Lung (tissue), 16 donors: ENCODE data around the gene C12orf60. TPM values are rescaled to one million over a fixed set of nuclear protein-coding genes. Genes with fewer than 3 reads are reported as not detected.
"Not testable (repeated sequence)": the region's sequence is repeated elsewhere in the genome, so short reads cannot be mapped to it uniquely, and the experiment has no call there.

Experiments
- ATAC-seq: fragments of 200-7000 bp; cut with Tn5 transposase; one replicate; pipeline ENCODE4 v1.9.1; 2020; ENCODE audit warnings: moderate number of reproducible peaks; ENCODE audit not compliant: insufficient read depth, low FRiP score
- DNase-seq, 3 donors: peaks; one replicate each; pipeline ENCODE4 v3.0.0-alpha.2; 2013 to 2017
- H3K27ac ChIP-seq, 2 donors: one replicate each; pipeline ENCODE4 v1.5.1; 2013; ENCODE audit warnings: mild to moderate bottlenecking in 2 of 2, moderate library complexity in 2 of 2, control low read depth in 1 of 2, inconsistent platforms in 1 of 2, low read depth in 1 of 2, low read length in 1 of 2
- H3K27me3 ChIP-seq, 3 donors: one replicate each; pipeline ENCODE4 v1.5.1; 2013; ENCODE audit warnings: low read length in 2 of 3; ENCODE audit not compliant: control insufficient read depth in 3 of 3, insufficient read depth in 3 of 3
- H3K36me3 ChIP-seq, 4 donors: one replicate each; pipeline ENCODE4 v1.5.1; 2013; ENCODE audit warnings: low read length in 4 of 4, mild to moderate bottlenecking in 1 of 4, moderate library complexity in 1 of 4; ENCODE audit not compliant: control insufficient read depth in 4 of 4, insufficient read depth in 4 of 4
- H3K4me1 ChIP-seq, 5 donors: one replicate each; pipeline ENCODE4 v1.5.1; 2013; ENCODE audit warnings: low read length in 5 of 5, mild to moderate bottlenecking in 2 of 5, moderate library complexity in 1 of 5; ENCODE audit not compliant: control insufficient read depth in 5 of 5, insufficient read depth in 5 of 5
- H3K4me3 ChIP-seq: one replicate; pipeline ENCODE4 v1.5.1; 2013; ENCODE audit warnings: mild to moderate bottlenecking, control low read depth, moderate library complexity
- H3K9ac ChIP-seq, 2 donors: one replicate each; pipeline ENCODE4 v1.5.1; 2013; ENCODE audit warnings: low read length in 2 of 2, control low read depth in 1 of 2; ENCODE audit not compliant: insufficient read depth in 1 of 2
- H3K9me3 ChIP-seq, 4 donors: one replicate each; pipeline ENCODE4 v1.5.1; 2013; ENCODE audit warnings: low read length in 3 of 4, mild to moderate bottlenecking in 1 of 4, moderate library complexity in 1 of 4; ENCODE audit not compliant: control insufficient read depth in 4 of 4, insufficient read depth in 3 of 4
- CTCF ChIP-seq: IDR thresholded peaks from 2 replicates; pipeline ENCODE4 v1.5.1; 2012; ENCODE audit warnings: mild to moderate bottlenecking; ENCODE audit errors: control extremely low read depth, extremely low read depth
- WGBS, 2 donors: extraction: QIAGEN DNeasy Blood & Tissue Kit; methylation state at CpG; one replicate each; pipeline ENCODE4 v1.1.7; 2013; 5-methylcytosine and 5-hydroxymethylcytosine counted together
- long read RNA-seq, 5 donors: transcript quantifications; one replicate each; lab custom pipeline, GENCODE V29; 2026
- polyA plus RNA-seq, 2 donors: library from polyadenylated mRNA; stranded (reverse); fragments of 200-250 nt; gene quantifications; one replicate each; pipeline ENCODE4 v1.2.1, GENCODE V29; 2013
- total RNA-seq, 2 donors: library from RNA; depleted of rRNA in 1 of 2; stranded (reverse); fragments of >200 nt in 1 of 2; gene quantifications; one replicate each; pipeline ENCODE4 v1.2.1, GENCODE V29; 2014 to 2021
- donor health status: control.
- donor health status: control.
- donor health status: Bipolar disorder and iron deficiency.
- donor health status: healthy.
- donor health status: DM: yes; HTN: yes; CAD: no.

The C12orf60 gene
- total RNA-seq (1 to 10 TPM in 1 of 2 donors, under 1 TPM in 1; 0.55 to 2.4 TPM), polyA plus RNA-seq (under 1 TPM; 0.71 to 0.87 TPM)
- long read RNA-seq, donor 1, partial matches to known transcripts = 0 of 149 reads
- long read RNA-seq, donor 1, other reads (novel, unspliced or antisense) = 145 of 149 reads
- long read RNA-seq, donor 2, partial matches to known transcripts = 0 of 66 reads
- long read RNA-seq, donor 2, other reads (novel, unspliced or antisense) = 66 of 66 reads
- long read RNA-seq, donor 3, partial matches to known transcripts = 152 of 163 reads
- long read RNA-seq, donor 3, other reads (novel, unspliced or antisense) = 11 of 163 reads
- long read RNA-seq, donor 4, partial matches to known transcripts = 61 of 67 reads
- long read RNA-seq, donor 4, other reads (novel, unspliced or antisense) = 5 of 67 reads
- long read RNA-seq, donor 5, transcript C12orf60-201 (2 exons, 1,684 nt) = major isoform, 5 of 5 reads
- long read RNA-seq, donor 5, partial matches to known transcripts = 0 of 5 reads
- long read RNA-seq, donor 5, other reads (novel, unspliced or antisense) = 0 of 5 reads

- Histone ChIP-seq H3K9me3 (no peaks in the 10 kb centered on the region), H3K9ac (peak within 1 kb of the TSS; percentile 98 to 99)
Observed at GRCh38 chr12:14803011-14803829, at the start of gene C12orf60, which contains the start of gene WBP11. C12orf60 (plus strand) TSS chr12:14803670; CDS start chr12:14822936, 19,266 bp downstream. WBP11 (minus strand) TSS chr12:14803478; CDS start chr12:14801383, 2,095 bp downstream.

GRCh38 chr12:14756334-14757143 lies 46.9 kb upstream of the C12orf60 start:
- no peaks in the 10 kb centered on the region for H3K27me3 ChIP-seq
- 53 to 54% methylated on average over 17 of the region's 17 CpGs for WGBS, 2 donors
- no peak overlapping the region for H3K4me3 ChIP-seq
- H3K27ac ChIP-seq = no peak overlapping the region
- no peaks in the 10 kb centered on the region for H3K36me3 ChIP-seq
- DNase-seq = peak in 2 of 3 donors; percentile 30 to 35
- H3K9me3 ChIP-seq = peaks cover 0 to 3% (median 1%) of the 10 kb centered on the region in 4 donors
- peaks cover 0 to 2% (median 0%) of the 10 kb centered on the region in 5 donors for H3K4me1 ChIP-seq
- H3K9ac ChIP-seq = no peak overlapping the region
- no peak for TF ChIP-seq CTCF
- ATAC-seq = no peak

More at GRCh38 chr12:14803011-14803829, at the start of gene C12orf60, which contains the start of gene WBP11:
- peaks cover 0 to 23% (median 8%) of the 10 kb centered on the region in 5 donors for H3K4me1 ChIP-seq
- peak within 1 kb of the TSS; percentile 96 for H3K4me3 ChIP-seq
- ATAC-seq = peak; percentile 98
- WGBS, 2 donors = 0 to 1% methylated on average over 50 of the region's 50 CpGs
- no peak for TF ChIP-seq CTCF
- H3K27me3 ChIP-seq = no peaks in the 10 kb centered on the region
- H3K36me3 ChIP-seq = peaks cover 3 to 14% (median 8%) of the 10 kb centered on the region in 4 donors
- H3K27ac ChIP-seq = peak within 1 kb of the TSS; percentile 95
- peak; percentile 97 to 100 (median 100) for DNase-seq

- not testable (repeated sequence) for ATAC-seq, DNase-seq, H3K9me3 ChIP-seq, H3K9ac ChIP-seq, H3K4me1 ChIP-seq, H3K4me3 ChIP-seq, H3K36me3 ChIP-seq, H3K27me3 ChIP-seq, H3K27ac ChIP-seq
- WGBS, 2 donors = 82 to 96% methylated on average over 6 of the region's 6 CpGs
Observed at GRCh38 chr12:14759711-14760280, 43.7 kb upstream of the C12orf60 start.
